M059J (cell line): ENCODE results near the gene SH2D3C. TPM values are rescaled to one million over a fixed set of nuclear protein-coding genes. Genes with fewer than 3 reads are reported as not detected.

Experiments used
- DNase-seq: peaks from one replicate; pipeline ENCODE4 v3.0.0-alpha.2; 2012; ENCODE audit warnings: low read depth
- total RNA-seq: library from RNA; depleted of rRNA; stranded (reverse); fragments of >200 nt; shearing (Covaris generic); gene quantifications from 2 replicates; pipeline ENCODE4 v1.2.3, GENCODE V29; 2014

The SH2D3C gene
- total RNA-seq, 1 experiment from 2014 or later, result not detected

DNA sequence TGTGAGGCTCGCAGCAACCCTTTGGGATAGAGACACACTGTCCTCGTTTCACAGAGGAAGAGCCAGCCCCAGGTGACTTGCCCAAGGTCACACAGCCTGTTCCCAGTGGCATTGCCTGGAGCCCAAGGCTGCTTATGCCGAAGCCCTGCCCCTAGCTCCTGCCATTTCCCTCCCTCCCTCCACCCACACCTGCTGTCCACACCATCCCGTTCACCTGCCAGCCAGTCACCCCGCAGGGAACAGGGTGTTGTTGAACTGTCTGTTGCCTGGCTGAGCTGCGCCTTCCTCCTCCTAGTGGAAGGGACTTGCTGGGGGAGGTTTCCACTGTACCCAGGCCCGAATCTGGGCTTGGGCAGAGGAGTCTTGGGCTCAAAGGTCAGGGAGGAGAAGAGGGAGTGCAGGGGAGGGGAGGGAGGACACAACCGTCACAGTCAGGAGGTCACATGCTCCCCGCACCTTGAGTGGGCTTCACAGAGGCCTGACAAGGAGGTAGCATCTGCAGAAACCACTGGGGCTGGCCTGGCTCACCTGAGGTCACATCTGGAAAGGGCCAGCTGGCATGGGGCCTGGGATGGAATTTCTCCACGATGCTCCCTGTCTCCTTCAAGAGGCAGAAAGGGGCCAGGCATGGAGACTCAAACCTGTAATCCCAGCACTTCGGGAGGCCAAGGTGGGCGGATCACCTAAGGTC, 56.3 kb downstream of the SH2D3C start:
- no peak for DNase-seq

DNA sequence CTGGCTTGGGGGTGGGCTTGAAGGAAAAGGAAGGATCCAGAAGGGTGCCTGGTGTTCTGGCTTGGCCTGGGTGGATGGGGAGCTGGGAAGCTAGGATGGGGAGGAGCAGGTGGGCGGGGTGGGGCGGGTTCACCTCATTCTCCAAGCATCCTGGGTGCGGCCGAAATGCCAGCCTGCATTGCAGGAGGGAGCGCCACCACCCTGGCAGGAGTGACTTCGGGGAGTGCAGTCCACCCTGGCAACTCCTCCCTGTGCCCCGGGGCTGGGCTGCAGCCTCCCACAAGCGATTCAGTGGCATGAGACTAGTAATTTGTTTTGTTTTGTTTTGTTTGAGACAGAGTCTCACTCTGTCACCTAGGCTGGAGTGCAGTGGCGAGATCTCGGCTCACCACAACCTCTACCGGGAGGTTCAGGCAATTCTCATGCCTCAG, 57.1 kb downstream of the SH2D3C start:
- peak; percentile 85 for DNase-seq

DNA sequence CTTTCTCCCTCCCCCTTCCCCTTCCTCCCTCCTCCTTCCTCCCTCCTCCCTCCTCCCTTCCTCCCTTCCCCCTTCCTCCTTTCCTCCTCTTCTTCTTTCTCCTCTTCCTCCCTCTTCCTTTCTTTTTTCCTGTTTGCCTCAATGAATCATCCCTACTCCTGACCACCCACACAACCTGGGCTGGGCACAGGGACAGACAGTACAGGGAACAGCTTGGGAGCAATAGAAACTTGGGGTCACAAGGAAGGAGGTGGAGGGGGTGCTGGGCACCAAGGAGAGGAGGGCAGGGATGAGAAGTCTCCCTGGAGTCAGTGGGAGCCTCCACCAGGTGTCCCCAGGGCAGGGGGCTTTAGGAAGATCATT, 57.6 kb downstream of the SH2D3C start:
- DNase-seq, result no peak

DNA sequence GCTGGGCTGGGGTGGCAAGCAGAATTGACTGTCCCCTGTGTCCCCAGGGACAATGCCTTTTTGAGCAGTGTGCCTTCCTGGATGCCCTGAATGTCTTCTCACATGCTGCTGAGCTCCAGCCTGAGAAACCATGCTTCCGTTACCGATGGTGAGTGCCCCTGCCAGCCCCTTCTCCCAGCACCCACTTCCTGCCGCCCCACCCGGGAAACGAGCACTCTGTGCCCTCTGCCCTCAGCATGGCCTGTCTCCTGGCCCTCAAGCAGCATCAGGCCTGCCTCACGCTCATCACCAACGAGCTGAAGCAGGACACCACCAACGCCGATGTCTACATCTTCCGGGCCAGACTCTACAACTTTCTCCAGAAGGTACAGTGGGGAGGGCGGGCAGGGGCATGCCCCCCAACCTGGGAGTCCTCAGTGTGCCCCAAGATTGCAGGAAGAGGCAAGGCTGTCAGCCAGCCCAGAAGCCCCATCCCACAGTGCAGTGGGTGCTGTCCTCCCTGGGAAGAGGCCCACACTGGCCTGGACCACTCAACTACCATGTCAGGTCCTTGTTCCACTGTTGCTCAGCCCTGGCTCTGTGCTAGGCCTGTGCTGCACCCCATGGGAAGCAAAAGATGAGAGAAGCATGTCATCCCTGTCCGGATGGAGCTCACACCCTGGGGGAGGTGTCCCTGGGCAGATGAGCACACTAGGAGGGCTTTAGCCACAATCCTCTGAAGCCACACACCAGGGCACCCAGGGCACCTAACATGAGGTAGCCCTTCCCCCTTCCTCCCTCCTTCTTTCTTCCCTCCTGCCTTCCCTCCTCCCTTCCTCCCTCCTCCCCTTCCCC, 58.2 kb downstream of the SH2D3C start:
- DNase-seq, result no peak

DNA sequence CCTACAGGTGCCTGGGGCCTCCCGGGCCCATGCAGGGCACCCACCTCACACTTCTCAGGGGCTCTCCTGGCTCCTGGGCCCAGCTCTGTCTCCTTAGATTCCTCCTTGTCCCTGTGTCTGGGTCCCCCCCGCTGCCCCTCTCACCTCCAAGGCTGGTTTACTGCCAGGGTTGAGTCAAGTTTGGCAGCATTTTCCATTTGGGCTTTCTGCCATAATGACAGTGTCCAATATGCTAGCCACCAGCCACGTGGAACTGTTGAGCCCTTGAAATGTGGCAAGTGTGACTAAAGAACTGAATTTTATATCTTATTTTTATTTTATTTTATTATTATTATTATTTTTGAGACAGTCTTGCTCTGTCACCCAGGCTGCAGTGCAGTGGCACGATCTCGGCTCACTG, 60.7 kb downstream of the SH2D3C start:
- DNase-seq, result peak; percentile 33

DNA sequence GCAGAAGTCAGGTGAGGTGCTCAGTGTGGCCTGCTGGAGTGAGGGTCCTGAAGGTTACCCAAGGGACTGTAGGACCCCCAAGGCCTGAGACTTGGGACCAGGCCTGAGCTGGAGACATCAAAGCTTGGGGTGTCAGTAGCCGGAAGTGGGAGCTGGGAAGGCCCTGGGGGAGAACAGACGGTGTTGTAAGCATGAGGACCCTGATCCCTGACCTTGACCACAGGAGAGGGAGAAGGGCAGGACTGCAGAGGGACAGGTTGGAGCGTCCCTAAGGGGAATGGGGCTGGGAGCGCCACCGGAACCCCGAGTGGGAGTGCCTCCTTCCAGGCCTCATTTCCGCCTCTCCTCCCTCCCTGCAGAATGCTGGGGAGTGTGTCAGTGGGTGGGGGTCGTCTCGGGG, 62.1 kb downstream of the SH2D3C start:
- DNase-seq, result no peak

DNA sequence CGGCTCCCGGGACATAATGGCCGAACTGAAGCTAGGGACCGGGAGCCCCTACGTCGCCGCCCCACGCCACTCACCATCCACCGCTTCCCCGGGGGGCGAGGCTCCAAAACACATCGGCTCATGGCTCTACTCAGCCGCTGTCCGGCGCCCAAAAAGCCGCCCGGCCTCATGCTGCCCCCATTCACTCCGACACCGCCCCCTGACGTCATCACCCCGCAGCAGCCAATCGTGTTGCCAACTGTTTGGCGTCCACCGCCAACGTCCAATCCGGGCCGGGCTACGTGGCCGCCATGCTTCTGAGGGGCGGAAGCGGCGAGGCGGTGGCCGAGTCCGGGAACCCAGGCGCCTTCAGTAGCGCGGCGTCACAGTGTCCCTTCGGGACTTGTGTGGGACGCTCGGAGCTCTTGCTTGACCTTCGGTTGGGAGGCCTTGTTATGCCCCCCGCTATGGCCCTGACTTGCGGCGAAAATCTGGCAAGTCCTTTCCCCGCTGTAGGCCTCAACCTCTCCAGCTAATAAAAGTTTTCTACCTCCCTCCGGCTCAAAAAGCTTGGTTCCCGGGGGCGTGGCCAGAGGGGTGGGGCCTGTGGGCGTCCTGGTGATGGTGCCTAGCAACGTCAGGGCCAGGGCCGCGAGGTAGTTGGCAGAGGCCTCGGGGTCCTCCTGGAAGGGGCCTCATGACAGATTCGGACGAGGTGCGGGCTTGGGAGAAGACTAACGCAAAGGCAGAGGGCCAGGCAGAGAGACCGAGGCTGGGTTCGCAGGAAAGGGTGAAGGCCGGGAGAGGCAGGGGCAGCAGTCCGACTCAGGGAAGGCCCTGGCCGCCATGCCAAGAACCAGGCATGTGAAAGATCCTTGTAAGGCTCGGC, 62.8 kb downstream of the SH2D3C start, which contains the start of the genes PTRH1 and TTC16:
Gene PTRH1 (minus strand): TSS at position 194 of the 868 bp plus-strand sequence. CDS start 24 bp downstream, at position 170.
Gene TTC16 (plus strand): TSS at position 610 of the 868 bp plus-strand sequence. CDS start 67 bp downstream, at position 677.
- DNase-seq, result peak; percentile 96

DNA sequence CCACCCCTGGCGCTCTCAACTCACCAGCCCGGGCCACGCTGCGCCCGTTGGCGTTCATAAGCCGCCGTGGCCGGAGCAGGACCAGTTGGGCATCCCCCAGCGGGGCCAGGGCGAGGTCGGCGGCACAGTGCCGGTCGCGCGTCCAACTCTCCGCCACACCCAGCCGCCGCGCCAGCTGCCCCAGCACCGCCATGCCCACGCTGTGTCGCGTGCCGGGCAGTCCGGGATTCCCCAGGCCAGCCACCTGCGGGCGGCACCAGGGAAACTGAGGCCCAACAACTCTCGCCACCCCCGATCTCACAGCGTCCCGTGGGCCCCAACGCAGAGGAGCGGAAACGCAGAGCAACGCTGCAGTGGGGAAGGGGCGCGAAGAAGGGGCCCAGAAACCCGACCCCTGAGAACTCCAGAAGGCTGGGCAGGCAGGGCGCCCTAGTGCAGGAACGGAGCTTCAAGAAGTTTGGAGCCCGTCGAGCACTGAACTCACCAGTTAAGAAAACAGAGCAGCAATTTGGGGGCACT, 63.5 kb downstream of the SH2D3C start:
- DNase-seq, result no peak

DNA sequence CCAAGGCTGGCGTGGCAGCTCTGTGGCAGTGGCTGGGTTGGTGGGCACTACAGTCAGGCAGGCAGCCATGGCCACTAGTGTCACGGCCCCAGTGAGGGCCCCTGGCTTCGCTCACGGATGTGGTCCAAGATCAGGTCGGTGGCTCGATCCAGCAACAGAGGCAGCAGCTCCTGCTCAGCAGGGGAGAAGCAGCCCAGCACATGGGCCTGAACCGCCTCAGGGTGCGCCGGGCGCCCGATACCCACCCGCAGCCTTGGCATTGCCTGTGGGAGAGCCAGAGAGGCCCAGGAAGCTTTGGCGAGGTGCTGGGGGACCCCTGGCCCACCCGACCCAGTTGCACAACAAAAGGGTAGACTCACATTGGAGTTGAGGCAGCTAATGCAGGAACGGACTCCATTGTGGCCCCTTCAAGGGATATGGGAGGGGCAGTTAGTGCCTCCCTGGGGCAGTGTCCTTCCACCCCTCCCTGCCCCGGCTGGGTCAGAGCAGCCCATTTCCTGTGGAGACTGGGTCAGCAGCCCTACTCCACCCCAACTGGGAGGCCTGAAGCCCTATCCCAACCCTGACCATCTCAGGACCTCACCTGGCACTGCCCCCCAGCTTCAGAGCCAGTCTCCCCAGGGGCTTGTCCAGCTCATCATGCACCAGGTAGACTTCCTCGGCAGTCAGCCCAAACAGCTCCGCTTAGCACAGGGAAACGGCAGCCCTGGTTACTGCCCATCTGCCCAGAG, 64.3 kb downstream of the SH2D3C start:
- no peak for DNase-seq

DNA sequence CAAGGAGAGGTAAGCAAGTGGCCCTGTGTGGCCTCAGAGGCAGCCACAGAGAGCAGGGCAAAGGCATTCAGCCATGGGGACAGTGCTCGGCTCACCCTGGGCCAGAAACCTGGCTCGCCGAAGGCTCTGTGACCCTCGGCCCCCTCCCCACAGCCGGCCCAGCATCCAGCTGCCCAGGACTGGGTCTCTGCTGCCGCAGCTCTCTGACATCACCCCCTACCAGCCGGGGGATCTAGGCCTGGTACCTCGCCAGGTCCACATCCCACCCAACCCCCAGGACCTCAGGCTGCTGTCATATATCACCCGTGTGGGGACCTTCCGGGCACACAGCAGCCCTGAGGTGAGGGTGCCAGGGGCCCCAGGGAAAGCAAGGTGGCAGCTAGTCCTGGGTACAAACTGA, 65.6 kb downstream of the SH2D3C start:
- no peak for DNase-seq

DNA sequence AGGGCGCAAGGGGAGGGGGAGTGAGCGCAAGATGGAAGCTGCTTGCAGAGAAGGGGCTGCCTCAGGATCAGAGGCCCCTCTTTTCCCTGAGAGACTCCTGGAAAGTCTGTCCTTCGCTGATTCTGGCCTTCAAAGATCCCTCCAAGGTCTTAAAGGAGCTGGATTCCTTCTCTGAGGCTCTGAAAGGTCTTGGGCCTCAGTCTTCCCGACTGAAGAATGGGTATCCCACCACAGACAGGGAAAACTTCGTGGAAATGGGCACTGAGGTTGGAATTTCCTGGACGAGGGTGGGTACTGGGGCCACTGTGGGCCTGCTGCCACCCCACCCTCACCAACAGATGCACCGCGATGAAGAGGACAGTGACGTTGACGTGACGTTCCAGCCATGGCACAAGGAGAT, 66.1 kb downstream of the SH2D3C start:
- DNase-seq, result no peak

DNA sequence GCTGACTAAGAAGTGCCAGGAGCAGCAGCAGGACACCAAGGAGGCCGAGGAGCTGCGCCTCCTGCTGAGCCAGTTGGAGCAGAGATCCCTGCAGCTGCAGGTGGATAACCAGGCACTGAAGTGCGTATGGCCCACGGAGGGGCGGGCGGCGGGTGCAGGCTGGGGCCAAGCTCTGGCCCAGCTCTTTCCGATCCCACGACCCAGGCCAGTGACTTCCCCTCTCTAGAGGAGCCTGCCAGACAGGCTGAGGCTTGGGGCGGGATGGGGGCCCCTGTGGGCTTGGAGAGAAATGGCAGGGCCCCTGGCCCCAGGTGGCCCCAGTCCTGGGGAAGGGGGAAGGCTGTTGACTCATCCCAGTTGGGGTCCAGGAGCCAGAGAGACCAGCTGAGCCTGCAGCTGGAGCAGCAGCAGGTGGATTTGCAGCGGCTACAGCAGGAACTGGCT, 66.6 kb downstream of the SH2D3C start:
- DNase-seq, result no peak

DNA sequence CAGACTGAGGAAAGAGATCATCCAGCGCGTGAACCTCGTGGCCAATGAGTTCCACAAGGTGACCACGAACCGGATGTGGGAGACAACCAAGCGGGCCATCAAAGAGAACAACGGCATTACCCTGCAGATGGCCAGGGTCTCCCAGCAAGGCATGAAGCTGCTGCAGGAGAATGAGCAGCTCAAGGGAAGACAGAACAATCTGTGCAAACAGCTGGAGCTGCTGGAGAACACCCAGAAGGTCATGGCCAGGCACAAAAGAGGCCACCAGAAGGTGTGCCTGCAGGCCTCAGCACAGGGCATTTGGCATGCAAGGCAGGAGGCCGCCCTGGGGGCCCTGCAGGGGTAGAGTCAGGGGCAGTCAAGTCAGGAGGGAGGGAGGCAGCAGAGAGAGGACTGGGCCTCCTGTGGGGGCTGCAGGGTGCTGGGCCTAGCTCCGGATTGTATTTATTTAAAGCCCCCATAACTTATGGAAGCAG, 67.2 kb downstream of the SH2D3C start:
- DNase-seq, result no peak

DNA sequence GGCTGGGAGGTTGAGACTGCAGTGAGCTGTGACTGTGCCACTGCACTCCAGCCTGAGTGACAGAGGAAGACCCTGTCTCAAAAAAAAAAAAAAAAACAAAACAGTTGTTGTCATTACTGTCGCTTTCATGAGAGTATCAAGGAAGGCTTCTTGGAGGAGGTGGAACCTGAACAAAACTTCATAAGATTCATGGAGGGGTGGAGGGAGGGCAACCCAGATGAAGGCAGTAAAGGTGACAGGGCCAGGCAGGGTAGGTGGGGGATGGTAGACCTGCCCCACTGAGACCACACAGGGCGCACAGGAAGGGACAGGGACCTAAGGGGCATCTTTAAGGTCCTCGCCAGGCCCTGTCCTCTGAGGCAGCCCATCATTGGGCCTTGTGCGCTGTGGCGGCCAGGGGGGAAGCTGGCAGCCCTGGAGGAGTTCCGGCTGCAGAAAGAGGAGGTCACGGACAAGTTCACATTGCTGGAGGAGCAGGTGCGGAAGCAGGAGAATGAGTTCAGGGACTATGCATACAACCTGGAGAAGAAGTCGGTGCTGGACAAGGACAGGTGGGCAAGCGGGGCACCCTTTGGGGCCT, 68.2 kb downstream of the SH2D3C start:
- no peak for DNase-seq

DNA sequence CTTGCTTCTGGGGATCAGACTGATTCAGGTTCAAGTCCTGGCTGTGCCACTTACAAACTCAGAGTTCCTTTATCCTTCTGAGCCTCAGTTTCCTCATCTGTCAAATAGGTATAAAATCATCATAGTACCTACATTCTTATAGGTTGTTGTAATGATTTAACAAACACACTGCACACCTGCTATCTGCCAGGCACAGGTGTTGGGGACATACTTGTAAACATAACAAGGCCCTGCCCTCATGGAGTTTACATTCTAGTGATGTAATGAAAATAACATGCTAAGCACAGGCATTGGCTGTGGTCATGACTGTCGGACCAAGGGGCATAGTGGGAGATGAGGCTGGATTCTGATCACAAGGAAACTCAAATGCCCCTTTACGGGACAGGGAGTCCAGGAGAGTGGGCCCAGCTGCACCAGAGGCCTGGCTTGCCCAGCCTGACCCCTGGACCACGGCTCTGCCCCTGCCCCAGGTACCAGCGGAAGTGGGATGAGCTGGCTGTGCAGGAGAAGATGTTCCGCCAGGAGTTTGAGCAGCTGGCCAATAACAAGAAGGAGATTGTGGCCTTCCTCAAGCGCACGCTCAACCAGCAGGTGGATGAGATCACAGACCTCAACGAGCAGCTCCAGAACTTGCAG, 69.4 kb downstream of the SH2D3C start:
- DNase-seq, result no peak

DNA sequence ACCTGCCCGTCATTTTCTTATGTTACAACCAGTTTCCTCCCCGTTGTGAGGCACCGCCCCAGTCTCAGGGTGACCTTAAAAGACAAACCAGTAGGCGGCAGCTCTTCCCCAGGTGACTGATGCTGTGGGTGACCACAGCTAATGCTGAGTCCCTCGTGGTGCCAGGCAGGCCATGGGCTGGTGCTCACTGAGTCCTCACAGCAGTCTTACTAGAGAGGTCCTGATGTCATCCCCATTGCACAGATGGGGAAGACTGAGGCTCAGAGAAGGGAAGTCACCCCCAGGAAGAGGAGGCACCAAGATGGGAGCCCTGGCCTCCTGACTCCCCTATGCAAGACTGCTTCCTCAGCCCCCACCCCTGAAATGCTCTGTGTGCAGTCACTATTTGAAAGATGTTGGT, 70.7 kb downstream of the SH2D3C start:
- no peak for DNase-seq

DNA sequence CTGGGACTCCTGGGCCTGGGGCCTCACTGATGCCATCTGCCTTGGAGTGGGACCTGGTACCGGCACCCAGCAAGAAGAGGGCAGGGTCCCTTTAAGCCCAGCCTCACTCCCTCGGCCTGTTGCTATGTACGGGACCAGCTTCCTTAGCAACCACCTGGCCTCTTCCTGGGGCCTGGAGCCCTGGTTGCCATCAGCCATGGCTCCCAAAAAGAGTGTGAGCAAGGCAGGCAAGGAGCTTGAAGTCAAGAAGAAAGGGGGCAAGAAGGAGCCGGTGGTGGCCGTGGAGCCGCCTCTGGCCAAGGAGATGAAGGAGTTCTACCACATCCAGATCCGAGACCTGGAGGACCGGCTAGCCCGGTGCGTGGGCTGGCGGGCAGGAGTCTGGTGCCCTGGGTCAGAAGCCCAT, 71.6 kb downstream of the SH2D3C start, which contains the start of gene CFAP157:
Gene CFAP157 (plus strand): TSS at position 153 of the 406 bp plus-strand sequence. CDS start 44 bp downstream, at position 197.
- peak; percentile 56 for DNase-seq

DNA sequence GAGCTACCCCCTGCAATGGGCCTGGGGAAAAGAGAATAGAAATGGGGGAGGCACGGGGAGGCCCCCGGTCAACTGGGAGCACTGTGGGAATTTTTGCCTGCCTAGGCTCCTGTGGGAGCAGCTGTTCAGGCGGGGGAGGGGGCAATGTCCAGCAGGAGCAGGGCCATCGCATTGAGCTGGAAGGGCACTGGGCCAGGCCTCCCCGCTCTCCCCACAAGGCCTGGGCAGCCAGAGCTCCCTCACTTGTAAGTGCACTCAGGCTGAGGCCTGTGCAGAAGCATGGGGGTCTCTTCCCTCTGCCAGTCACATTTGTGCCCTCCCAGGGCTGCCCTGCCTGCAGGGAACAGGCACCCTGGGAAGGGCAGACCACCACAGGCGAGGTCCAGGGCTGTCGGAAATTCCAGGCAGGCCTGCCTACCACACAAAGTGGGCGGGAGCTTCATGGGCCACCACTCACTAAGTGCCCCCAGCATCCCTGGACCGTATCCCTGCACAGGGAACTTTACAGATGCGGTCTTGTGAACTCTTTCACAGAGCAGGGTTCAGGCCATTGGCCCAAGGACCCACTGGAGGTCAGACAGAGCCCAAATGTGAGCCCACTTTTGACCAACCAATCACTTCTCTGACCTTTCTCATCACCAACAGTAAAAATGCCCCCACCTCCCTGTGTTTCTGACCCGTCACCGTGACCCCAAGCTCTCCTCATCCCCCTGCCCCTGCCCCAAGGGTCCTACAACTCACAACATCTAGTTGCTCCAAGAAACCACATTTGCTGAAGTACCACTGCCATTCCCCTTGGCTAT, 72.7 kb downstream of the SH2D3C start:
- no peak for DNase-seq
